WTC11 (cell line): ENCODE measurements around the gene NHERF1. TPM values are rescaled to one million over a fixed set of nuclear protein-coding genes. Genes with fewer than 3 reads are reported as not detected.

Experiments used
- ATAC-seq: fragments of 200-7000 bp; cut with Tn5 transposase; 2 replicates; pipeline ENCODE4 v1.10.0; 2021; ENCODE audit warnings: mild to moderate bottlenecking, moderate library complexity
- CTCF ChIA-PET: fragments of 300-600 bp; sonication (Branson Sonifier 250); formaldehyde crosslinking; loops from one replicate; lab custom pipeline; 2021; ENCODE audit warnings: antibody characterized with exemption; lab: Charles Lee
- POLR2A ChIA-PET: fragments of 350-600 bp; sonication (Branson Sonifier 250); formaldehyde crosslinking; loops from one replicate; lab custom pipeline; 2021; ENCODE audit warnings: antibody characterized with exemption; lab: Charles Lee
- DNase-seq: peaks from one replicate; pipeline ENCODE4 v3.0.0; 2021; ENCODE audit warnings: low spot score
- H3K27ac Mint-ChIP-seq: 2 replicates; pipeline ENCODE4 v1.8.0; 2021; ENCODE audit warnings: mixed read lengths
- H3K27me3 Mint-ChIP-seq: 2 replicates; pipeline ENCODE4 v1.8.0; 2021; ENCODE audit warnings: low read depth, mild to moderate bottlenecking, moderate library complexity, mixed read lengths
- H3K36me3 Mint-ChIP-seq: 2 replicates; pipeline ENCODE4 v1.8.0; 2021; ENCODE audit warnings: mixed read lengths
- H3K4me1 Mint-ChIP-seq: 2 replicates; pipeline ENCODE4 v1.8.0; 2022; ENCODE audit warnings: mixed read lengths
- H3K4me3 Mint-ChIP-seq: 2 replicates; pipeline ENCODE4 v1.8.0; 2021; ENCODE audit warnings: mild to moderate bottlenecking, moderate library complexity, mixed read lengths
- H3K9me3 Mint-ChIP-seq: 2 replicates; pipeline ENCODE4 v1.8.0; 2021; ENCODE audit warnings: mixed read lengths
- ATF1 ChIP-seq: sonication (generic); formaldehyde crosslinking; IDR thresholded peaks from 2 replicates; pipeline ENCODE4 v1.8.1; 2023; ENCODE audit warnings: mild to moderate bottlenecking, moderate library complexity, missing genetic modification reagents
- ELF4 ChIP-seq: sonication (generic); formaldehyde crosslinking; IDR thresholded peaks from 2 replicates; pipeline ENCODE4 v1.8.1; 2022; ENCODE audit warnings: low read depth, mild to moderate bottlenecking, moderate library complexity, missing genetic modification reagents
- GRHL2 ChIP-seq: fragments of 250-450 bp; sonication (Bioruptor Pico); IDR thresholded peaks from 2 replicates; pipeline ENCODE4 v1.8.0; 2022; ENCODE audit warnings: mild to moderate bottlenecking, moderate library complexity; ENCODE audit not compliant: insufficient replicate concordance, severe bottlenecking
- HMGA2 ChIP-seq: fragments of 250-450 bp; sonication (Bioruptor Pico); IDR thresholded peaks from 2 replicates; pipeline ENCODE4 v1.4.0; 2021; ENCODE audit warnings: mild to moderate bottlenecking, moderate library complexity
- KAT7 ChIP-seq: sonication (generic); formaldehyde crosslinking; IDR thresholded peaks from 2 replicates; pipeline ENCODE4 v1.8.1; 2023; ENCODE audit warnings: missing genetic modification reagents, mild to moderate bottlenecking, borderline replicate concordance
- NR1H2 ChIP-seq: sonication (generic); formaldehyde crosslinking; IDR thresholded peaks from 2 replicates; pipeline ENCODE4 v1.9.0; 2021; ENCODE audit warnings: mild to moderate bottlenecking, moderate library complexity, missing genetic modification reagents
- RELA ChIP-seq: sonication (generic); formaldehyde crosslinking; IDR thresholded peaks from 2 replicates; pipeline ENCODE4 v1.8.1; 2022; ENCODE audit warnings: missing genetic modification reagents, mild to moderate bottlenecking, borderline replicate concordance
- ZNF232 ChIP-seq: sonication (generic); formaldehyde crosslinking; IDR thresholded peaks from 2 replicates; pipeline ENCODE4 v1.8.0; 2022; ENCODE audit warnings: mild to moderate bottlenecking, missing genetic modification reagents
- ZNF263 ChIP-seq: sonication (generic); formaldehyde crosslinking; IDR thresholded peaks from 2 replicates; pipeline ENCODE4 v1.8.1; 2022; ENCODE audit warnings: low read depth, mild to moderate bottlenecking, moderate library complexity, missing genetic modification reagents
- ZNF423 ChIP-seq: fragments of 250-450 bp; sonication (Bioruptor Pico); IDR thresholded peaks from 2 replicates; pipeline ENCODE4 v2.1.2; 2022; ENCODE audit warnings: mild to moderate bottlenecking, moderate library complexity
- total RNA-seq: library from RNA; stranded (reverse); gene quantifications from 3 replicates; pipeline ENCODE4 v1.2.3, GENCODE V29; 2021
- TF ChIP-seq, protein P1 (sequence below): fragments of 250-450 bp; sonication (Bioruptor Pico); conservative IDR thresholded peaks from 2 replicates; pipeline ENCODE4 v1.9.0; 2021; ENCODE audit warnings: mild to moderate bottlenecking
- TF ChIP-seq, protein P2 (sequence below): fragments of 250-450 bp; sonication (Bioruptor Pico); IDR thresholded peaks from 2 replicates; pipeline ENCODE4 v2.1.2; 2022; ENCODE audit warnings: mild to moderate bottlenecking, moderate library complexity
- TF ChIP-seq, protein P3 (sequence below): sonication (generic); formaldehyde crosslinking; IDR thresholded peaks from 2 replicates; pipeline ENCODE4 v1.8.1; 2022; ENCODE audit warnings: mild to moderate bottlenecking, moderate library complexity, missing genetic modification reagents
- TF ChIP-seq, protein P4 (sequence below): fragments of 250-450 bp; sonication (Bioruptor Pico); IDR thresholded peaks from 2 replicates; pipeline ENCODE4 v1.8.0; 2021; ENCODE audit warnings: mild to moderate bottlenecking
- TF ChIP-seq, protein P5 (sequence below): sonication (generic); formaldehyde crosslinking; IDR thresholded peaks from 2 replicates; pipeline ENCODE4 v1.8.0; 2023; ENCODE audit warnings: mild to moderate bottlenecking, missing genetic modification reagents
- TF ChIP-seq, protein P6 (sequence below): sonication (generic); formaldehyde crosslinking; IDR thresholded peaks from 2 replicates; pipeline ENCODE4 v1.8.0; 2023; ENCODE audit warnings: missing genetic modification reagents, mild to moderate bottlenecking, borderline replicate concordance

NHERF1 gene
- total RNA-seq, 1 experiment from 2014 or later = 111 TPM

DNA sequence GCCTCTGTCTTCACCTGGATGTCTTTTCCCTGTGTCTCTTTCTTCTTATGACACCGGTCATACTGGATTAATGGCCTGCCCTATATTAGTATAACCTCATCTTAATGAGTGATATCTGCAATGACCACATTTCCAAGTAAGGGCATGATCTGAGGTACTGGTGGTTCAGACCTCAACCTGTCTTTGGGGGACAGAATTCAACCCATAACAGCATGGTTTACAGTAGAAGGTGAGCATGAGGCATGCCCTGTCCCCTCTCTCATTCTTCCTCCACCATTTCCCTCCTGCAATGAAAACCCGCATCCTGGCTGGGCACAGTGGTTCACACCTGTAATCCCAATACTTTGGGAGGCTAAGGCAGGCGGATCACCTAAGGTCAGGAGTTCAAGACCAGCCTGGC lies 14.2 kb upstream of the NHERF1 start:
- Mint-ChIP-seq H3K4me1 (peaks cover 23% of the 10 kb centered on the region), H3K36me3 (no peaks in the 10 kb centered on the region), H3K27me3 (peaks cover 17% of the 10 kb centered on the region), H3K9me3 (no peaks in the 10 kb centered on the region), H3K27ac (no peak overlapping the region), H3K4me3 (no peak overlapping the region)
- ChIA-PET CTCF (interaction anchor here (5.2 kb wide), 1 partner anchor 77 kb away, joined by 296 read pairs; no protein-coding TSS in a partner anchor), POLR2A (no interaction called here)
- no peak for TF ChIP-seq GRHL2 (CRISPR knock-in tag)
- no peak for TF ChIP-seq ZNF263
- no peak for TF ChIP-seq KAT7 (CRISPR knock-in tag)
- no peak for TF ChIP-seq NR1H2 (CRISPR knock-in tag)
- no peak for TF ChIP-seq ZNF423 (CRISPR knock-in tag)
- TF ChIP-seq, protein P1, sequence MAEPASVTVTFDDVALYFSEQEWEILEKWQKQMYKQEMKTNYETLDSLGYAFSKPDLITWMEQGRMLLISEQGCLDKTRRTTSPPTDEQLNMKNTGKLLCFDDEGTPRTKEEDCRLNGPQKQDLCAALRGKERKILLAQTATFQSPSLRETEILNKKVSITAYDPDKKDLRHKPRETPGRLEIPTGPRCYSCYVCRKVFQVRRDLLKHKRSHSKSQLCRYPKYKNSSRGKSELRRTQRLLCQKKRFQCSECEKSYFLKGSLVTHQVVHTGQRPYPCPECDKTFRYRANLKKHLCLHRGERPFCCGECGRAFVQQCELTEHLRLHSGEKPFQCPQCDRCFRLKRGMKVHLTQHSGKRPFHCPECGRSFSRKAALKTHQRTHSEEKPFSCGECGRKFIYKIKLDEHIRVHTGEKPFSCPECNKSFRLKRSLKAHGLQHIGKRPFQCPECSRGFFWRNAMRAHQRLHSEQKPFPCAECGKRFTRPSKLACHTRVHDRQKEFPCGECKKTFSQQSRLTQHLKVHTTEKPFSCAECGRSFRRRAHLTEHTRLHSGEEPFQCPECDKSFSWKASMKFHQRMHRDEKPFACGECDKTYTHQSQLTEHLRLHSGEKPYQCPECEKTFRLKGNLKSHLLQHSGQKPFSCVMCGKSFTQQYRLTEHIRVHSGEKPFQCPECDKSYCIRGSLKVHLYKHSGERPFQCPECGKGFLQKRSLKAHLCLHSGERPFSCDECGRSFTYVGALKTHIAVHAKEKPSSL (CRISPR knock-in tag) = no peak
- TF ChIP-seq ELF4 = no peak
- TF ChIP-seq, protein P2, sequence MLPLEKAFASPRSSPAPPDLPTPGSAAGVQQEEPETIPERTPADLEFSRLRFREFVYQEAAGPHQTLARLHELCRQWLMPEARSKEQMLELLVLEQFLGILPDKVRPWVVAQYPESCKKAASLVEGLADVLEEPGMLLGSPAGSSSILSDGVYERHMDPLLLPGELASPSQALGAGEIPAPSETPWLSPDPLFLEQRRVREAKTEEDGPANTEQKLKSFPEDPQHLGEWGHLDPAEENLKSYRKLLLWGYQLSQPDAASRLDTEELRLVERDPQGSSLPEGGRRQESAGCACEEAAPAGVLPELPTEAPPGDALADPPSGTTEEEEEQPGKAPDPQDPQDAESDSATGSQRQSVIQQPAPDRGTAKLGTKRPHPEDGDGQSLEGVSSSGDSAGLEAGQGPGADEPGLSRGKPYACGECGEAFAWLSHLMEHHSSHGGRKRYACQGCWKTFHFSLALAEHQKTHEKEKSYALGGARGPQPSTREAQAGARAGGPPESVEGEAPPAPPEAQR (CRISPR knock-in tag) = no peak
- no peak for TF ChIP-seq RELA (CRISPR knock-in tag)
- TF ChIP-seq HMGA2 (CRISPR knock-in tag) = no peak
- TF ChIP-seq, protein P3, sequence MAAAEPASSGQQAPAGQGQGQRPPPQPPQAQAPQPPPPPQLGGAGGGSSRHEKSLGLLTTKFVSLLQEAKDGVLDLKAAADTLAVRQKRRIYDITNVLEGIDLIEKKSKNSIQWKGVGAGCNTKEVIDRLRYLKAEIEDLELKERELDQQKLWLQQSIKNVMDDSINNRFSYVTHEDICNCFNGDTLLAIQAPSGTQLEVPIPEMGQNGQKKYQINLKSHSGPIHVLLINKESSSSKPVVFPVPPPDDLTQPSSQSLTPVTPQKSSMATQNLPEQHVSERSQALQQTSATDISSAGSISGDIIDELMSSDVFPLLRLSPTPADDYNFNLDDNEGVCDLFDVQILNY (CRISPR knock-in tag) = no peak
- no peak for TF ChIP-seq ATF1 (CRISPR knock-in tag)
- no peak for TF ChIP-seq ZNF232 (CRISPR knock-in tag)
- TF ChIP-seq, protein P4, sequence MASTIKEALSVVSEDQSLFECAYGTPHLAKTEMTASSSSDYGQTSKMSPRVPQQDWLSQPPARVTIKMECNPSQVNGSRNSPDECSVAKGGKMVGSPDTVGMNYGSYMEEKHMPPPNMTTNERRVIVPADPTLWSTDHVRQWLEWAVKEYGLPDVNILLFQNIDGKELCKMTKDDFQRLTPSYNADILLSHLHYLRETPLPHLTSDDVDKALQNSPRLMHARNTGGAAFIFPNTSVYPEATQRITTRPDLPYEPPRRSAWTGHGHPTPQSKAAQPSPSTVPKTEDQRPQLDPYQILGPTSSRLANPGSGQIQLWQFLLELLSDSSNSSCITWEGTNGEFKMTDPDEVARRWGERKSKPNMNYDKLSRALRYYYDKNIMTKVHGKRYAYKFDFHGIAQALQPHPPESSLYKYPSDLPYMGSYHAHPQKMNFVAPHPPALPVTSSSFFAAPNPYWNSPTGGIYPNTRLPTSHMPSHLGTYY (CRISPR knock-in tag) = no peak
- TF ChIP-seq, protein P5, sequence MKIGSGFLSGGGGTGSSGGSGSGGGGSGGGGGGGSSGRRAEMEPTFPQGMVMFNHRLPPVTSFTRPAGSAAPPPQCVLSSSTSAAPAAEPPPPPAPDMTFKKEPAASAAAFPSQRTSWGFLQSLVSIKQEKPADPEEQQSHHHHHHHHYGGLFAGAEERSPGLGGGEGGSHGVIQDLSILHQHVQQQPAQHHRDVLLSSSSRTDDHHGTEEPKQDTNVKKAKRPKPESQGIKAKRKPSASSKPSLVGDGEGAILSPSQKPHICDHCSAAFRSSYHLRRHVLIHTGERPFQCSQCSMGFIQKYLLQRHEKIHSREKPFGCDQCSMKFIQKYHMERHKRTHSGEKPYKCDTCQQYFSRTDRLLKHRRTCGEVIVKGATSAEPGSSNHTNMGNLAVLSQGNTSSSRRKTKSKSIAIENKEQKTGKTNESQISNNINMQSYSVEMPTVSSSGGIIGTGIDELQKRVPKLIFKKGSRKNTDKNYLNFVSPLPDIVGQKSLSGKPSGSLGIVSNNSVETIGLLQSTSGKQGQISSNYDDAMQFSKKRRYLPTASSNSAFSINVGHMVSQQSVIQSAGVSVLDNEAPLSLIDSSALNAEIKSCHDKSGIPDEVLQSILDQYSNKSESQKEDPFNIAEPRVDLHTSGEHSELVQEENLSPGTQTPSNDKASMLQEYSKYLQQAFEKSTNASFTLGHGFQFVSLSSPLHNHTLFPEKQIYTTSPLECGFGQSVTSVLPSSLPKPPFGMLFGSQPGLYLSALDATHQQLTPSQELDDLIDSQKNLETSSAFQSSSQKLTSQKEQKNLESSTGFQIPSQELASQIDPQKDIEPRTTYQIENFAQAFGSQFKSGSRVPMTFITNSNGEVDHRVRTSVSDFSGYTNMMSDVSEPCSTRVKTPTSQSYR (CRISPR knock-in tag) = no peak
- TF ChIP-seq, protein P6, sequence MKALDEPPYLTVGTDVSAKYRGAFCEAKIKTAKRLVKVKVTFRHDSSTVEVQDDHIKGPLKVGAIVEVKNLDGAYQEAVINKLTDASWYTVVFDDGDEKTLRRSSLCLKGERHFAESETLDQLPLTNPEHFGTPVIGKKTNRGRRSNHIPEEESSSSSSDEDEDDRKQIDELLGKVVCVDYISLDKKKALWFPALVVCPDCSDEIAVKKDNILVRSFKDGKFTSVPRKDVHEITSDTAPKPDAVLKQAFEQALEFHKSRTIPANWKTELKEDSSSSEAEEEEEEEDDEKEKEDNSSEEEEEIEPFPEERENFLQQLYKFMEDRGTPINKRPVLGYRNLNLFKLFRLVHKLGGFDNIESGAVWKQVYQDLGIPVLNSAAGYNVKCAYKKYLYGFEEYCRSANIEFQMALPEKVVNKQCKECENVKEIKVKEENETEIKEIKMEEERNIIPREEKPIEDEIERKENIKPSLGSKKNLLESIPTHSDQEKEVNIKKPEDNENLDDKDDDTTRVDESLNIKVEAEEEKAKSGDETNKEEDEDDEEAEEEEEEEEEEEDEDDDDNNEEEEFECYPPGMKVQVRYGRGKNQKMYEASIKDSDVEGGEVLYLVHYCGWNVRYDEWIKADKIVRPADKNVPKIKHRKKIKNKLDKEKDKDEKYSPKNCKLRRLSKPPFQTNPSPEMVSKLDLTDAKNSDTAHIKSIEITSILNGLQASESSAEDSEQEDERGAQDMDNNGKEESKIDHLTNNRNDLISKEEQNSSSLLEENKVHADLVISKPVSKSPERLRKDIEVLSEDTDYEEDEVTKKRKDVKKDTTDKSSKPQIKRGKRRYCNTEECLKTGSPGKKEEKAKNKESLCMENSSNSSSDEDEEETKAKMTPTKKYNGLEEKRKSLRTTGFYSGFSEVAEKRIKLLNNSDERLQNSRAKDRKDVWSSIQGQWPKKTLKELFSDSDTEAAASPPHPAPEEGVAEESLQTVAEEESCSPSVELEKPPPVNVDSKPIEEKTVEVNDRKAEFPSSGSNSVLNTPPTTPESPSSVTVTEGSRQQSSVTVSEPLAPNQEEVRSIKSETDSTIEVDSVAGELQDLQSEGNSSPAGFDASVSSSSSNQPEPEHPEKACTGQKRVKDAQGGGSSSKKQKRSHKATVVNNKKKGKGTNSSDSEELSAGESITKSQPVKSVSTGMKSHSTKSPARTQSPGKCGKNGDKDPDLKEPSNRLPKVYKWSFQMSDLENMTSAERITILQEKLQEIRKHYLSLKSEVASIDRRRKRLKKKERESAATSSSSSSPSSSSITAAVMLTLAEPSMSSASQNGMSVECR (CRISPR knock-in tag) = no peak
- DNase-seq (no peak), ATAC-seq (no peak)
